H1 (cell line): ENCODE measurements around the gene KIF26B. TPM values are rescaled to one million over a fixed set of nuclear protein-coding genes. Genes with fewer than 3 reads are reported as not detected.

Experiments
- KDM1A ChIP-seq: fragments of 200-600, 300-600 bp; sonication (generic); IDR thresholded peaks from 2 replicates; pipeline ENCODE4 v1.7.1; 2016; ENCODE audit warnings: mild to moderate bottlenecking, low read length, borderline replicate concordance
- KDM5A ChIP-seq: fragments of 200-600 bp; IDR thresholded peaks from 2 replicates; pipeline ENCODE4 v1.7.1; 2012; ENCODE audit warnings: mild to moderate bottlenecking, low read length, inconsistent platforms, mixed read lengths
- POLR2AphosphoS5 ChIP-seq: IDR thresholded peaks from 2 replicates; pipeline ENCODE4 v1.6.1; 2011; ENCODE audit warnings: low read depth, low read length
- SIN3A ChIP-seq, 2 experiments: IDR thresholded peaks in 1 of 2; conservative IDR thresholded peaks in 1 of 2; 2 replicates each; pipeline ENCODE4 v1.6.1; 2011 to 2012; ENCODE audit warnings: low read length in 2 of 2, improper control_type of control experiment in 1 of 2, low read depth in 1 of 2, mild to moderate bottlenecking in 1 of 2
- polyA plus RNA-seq, 7 experiments: library from polyadenylated mRNA; depleted of rRNA in 3 of 7; stranded (reverse) in 5 of 7; unstranded in 2 of 7; fragments of >200 nt in 5 of 7; fragments of 200-250 nt in 2 of 7; gene quantifications; 1 replicate in 5 of 7; 2 replicates in 1 of 7; 4 replicates in 1 of 7; pipeline versions ENCODE4 v1.2.1 to v1.2.3, GENCODE V29; 2011 to 2013; ENCODE audit warnings: missing spikeins in 2 of 7, mixed read lengths in 2 of 7
- total RNA-seq: library from RNA; stranded (reverse); fragmentation: NEBNext Ultra II Directional; extraction: Animal tissue kit (Norgen Biotek cat#: 25700); gene quantifications from 2 replicates; pipeline ENCODE4 v1.2.1, GENCODE V29; 2021
- TF ChIP-seq, protein P1 (sequence below): IDR thresholded peaks from 2 replicates; pipeline ENCODE4 v1.6.1; 2012; ENCODE audit warnings: inconsistent platforms
- TF ChIP-seq, protein P2 (sequence below): IDR thresholded peaks from 2 replicates; pipeline ENCODE4 v1.6.1; 2011; ENCODE audit warnings: low read depth, mild to moderate bottlenecking, low read length; ENCODE audit not compliant: insufficient read depth

Gene KIF26B
- total and polyA plus RNA-seq, 2 of the 8 experiments (the other 6 are each of a cell fraction or from before 2014, with no cell fraction given), result 0.06 to 0.28 TPM

DNA sequence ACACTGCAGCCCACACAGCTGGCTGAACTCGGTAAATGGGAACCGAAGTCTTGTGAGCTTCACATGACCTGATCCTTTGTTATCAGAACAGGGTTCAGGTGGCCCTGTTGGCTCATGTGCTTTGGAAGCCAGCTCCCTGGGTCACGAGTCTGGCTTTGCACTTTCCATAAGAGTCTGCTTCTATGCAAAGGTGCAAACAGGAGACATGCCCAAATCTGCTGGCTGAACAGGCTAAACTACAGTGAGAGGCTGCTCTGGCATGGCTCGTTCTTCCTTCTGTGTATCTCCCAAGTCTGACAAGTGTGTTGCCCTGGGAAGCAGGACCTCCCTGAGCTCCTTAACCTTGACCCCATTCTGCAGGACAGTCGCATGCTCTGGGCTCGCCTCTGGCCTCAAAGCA, 549.6 kb downstream of the KIF26B start (continued):
- TF ChIP-seq, protein P1, sequence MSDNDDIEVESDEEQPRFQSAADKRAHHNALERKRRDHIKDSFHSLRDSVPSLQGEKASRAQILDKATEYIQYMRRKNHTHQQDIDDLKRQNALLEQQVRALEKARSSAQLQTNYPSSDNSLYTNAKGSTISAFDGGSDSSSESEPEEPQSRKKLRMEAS, result no peak
- TF ChIP-seq KDM5A, result no peak
- TF ChIP-seq POLR2AphosphoS5, result no peak
- no peak for TF ChIP-seq SIN3A (conservative IDR thresholded peaks at IDR 0.05 in 1 of 2, IDR thresholded peaks at IDR 0.05 in 1 of 2; ENCODE audit: low read depth in 1 of 2, low read length in 2 of 2)
- TF ChIP-seq, protein P2, sequence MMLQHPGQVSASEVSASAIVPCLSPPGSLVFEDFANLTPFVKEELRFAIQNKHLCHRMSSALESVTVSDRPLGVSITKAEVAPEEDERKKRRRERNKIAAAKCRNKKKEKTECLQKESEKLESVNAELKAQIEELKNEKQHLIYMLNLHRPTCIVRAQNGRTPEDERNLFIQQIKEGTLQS, result no peak
- no peak for TF ChIP-seq KDM1A
